Endothelial cell of umbilical vein (primary cell): ENCODE measurements around the gene CD58. TPM values are rescaled to one million over a fixed set of nuclear protein-coding genes. Genes with fewer than 3 reads are reported as not detected.
"Not testable (repeated sequence)": the region's sequence is repeated elsewhere in the genome, so short reads cannot be mapped to it uniquely, and the experiment has no call there.

Experiments
- BruUV-seq: library from RNA; stranded (reverse); fragments of 400-500 nt; replicated peaks from 2 replicates; lab custom pipeline; 2021; lab: Mats Ljungman, UMichigan
- CTCF ChIA-PET: fragments of 300-600, 350-600 bp; sonication (Branson Sonifier 250); formaldehyde crosslinking; loops from one replicate; lab custom pipeline; 2021; ENCODE audit warnings: antibody characterized with exemption, inconsistent platforms; lab: Charles Lee
- POLR2A ChIA-PET: fragments of 300-600, 350-600 bp; sonication (Branson Sonifier 250); formaldehyde crosslinking; loops from one replicate; lab custom pipeline; 2021; ENCODE audit warnings: antibody characterized with exemption, inconsistent platforms; lab: Charles Lee
- DNase-seq: peaks from one replicate; pipeline ENCODE4 v3.0.0-alpha.2; 2011; ENCODE audit warnings: low read depth, low spot score
- FAIRE-seq: peaks from 2 replicates; lab custom pipeline; 2011; peaks lifted over from hg19 to GRCh38; lab: Jason Lieb, UNC
- H2AFZ ChIP-seq: 2 replicates; pipeline ENCODE4 v1.6.0; 2012; ENCODE audit warnings: low read depth, low read length, control low read depth, inconsistent platforms
- H3K27ac ChIP-seq: 2 replicates; pipeline ENCODE4 v1.5.1; 2011; ENCODE audit warnings: low read depth, mild to moderate bottlenecking, control low read depth, low read length, moderate library complexity; ENCODE audit not compliant: insufficient read depth
- H3K27me3 ChIP-seq, 2 experiments: 2 replicates each; pipeline versions ENCODE4 v1.6.0 to v1.6.1; 2011; ENCODE audit warnings: low read length in 2 of 2, mixed read lengths in 1 of 2; ENCODE audit not compliant: control insufficient read depth in 2 of 2, insufficient read depth in 2 of 2
- H3K36me3 ChIP-seq, 2 experiments: 2 replicates in 1 of 2; 3 replicates in 1 of 2; pipeline ENCODE4 v1.5.1; 2011; ENCODE audit warnings: low read length in 2 of 2, mild to moderate bottlenecking in 1 of 2, moderate library complexity in 1 of 2; ENCODE audit not compliant: control insufficient read depth in 2 of 2, insufficient read depth in 2 of 2; ENCODE audit errors: extremely low read depth in 1 of 2
- H3K4me1 ChIP-seq: 3 replicates; pipeline ENCODE4 v1.5.1; 2011; ENCODE audit warnings: mild to moderate bottlenecking, low read length; ENCODE audit not compliant: control insufficient read depth, insufficient read depth; ENCODE audit errors: extremely low read depth
- H3K4me2 ChIP-seq: 2 replicates; pipeline ENCODE4 v1.6.1; 2011; ENCODE audit warnings: low read length, control low read depth, mixed read lengths; ENCODE audit not compliant: insufficient read depth
- H3K4me3 ChIP-seq, 3 experiments: fragments of 200-600 bp in 1 of 3; sonication (generic), shearing (Covaris generic) in 1 of 3; replicated peaks in 1 of 3; 2 replicates each; pipeline ENCODE4 v1.5.1; 2011 to 2016; ENCODE audit warnings: control low read depth in 3 of 3, low read length in 3 of 3, mild to moderate bottlenecking in 2 of 3, inconsistent platforms in 1 of 3, low read depth in 1 of 3, moderate library complexity in 1 of 3; ENCODE audit not compliant: insufficient read depth in 1 of 3
- H3K79me2 ChIP-seq: 2 replicates; pipeline ENCODE4 v1.6.0; 2012; ENCODE audit warnings: low read length, inconsistent platforms; ENCODE audit not compliant: control insufficient read depth, insufficient read depth
- H3K9ac ChIP-seq: replicated peaks from 2 replicates; pipeline ENCODE3; 2011; ENCODE audit warnings: low read length, control low read depth; ENCODE audit not compliant: insufficient read depth; ENCODE audit errors: extremely low read depth
- H3K9me1 ChIP-seq: replicated peaks from 3 replicates; pipeline ENCODE4 v1.6.0; 2011; ENCODE audit warnings: mild to moderate bottlenecking, low read length; ENCODE audit not compliant: control insufficient read depth, insufficient read depth; ENCODE audit errors: extremely low read depth
- H3K9me3 ChIP-seq: replicated peaks from 2 replicates; pipeline ENCODE4 v1.5.1; 2012; ENCODE audit warnings: low read length, inconsistent platforms; ENCODE audit not compliant: control insufficient read depth, insufficient read depth
- H4K20me1 ChIP-seq: replicated peaks from 2 replicates; pipeline ENCODE3; 2011; ENCODE audit warnings: mild to moderate bottlenecking, low read length; ENCODE audit not compliant: control insufficient read depth, insufficient read depth; ENCODE audit errors: extremely low read depth
- dilution Hi-C: fragments of 300-500 bp; cut with MboI; formaldehyde crosslinking; loops from one replicate; pipeline ENCODE4 v1.15.0; 2019; ENCODE audit warnings: low sequenced_read_pairs; ENCODE audit not compliant: extremely low pct_ligation_motif_present
- intact Hi-C: fragments of 100-400 bp; cut with micrococcal nuclease; formaldehyde crosslinking; loops from one replicate; pipeline ENCODE4 v1.10.0; 2022
- polyA plus RNA-seq, 4 experiments: library from polyadenylated mRNA; depleted of rRNA in 3 of 4; stranded (reverse) in 3 of 4; unstranded in 1 of 4; fragments of >200 nt; gene quantifications; 2 replicates each; pipeline versions ENCODE4 v1.2.1 to v1.2.3, GENCODE V29; 2011 to 2012; ENCODE audit warnings: missing spikeins in 1 of 4
- total RNA-seq: library from RNA; stranded (reverse); gene quantifications from 2 replicates; pipeline ENCODE4 v1.2.3, GENCODE V29; 2021

Gene CD58
- total and polyA plus RNA-seq, 2 donors (not counting 3 experiments of a cell fraction or from before 2014, with no cell fraction given): 9.8 to 12.7 TPM

GRCh38 chr1:116593977-116594376, 23.2 kb upstream of the CD58 start:
- DNase-seq, H3K36me3 ChIP-seq, BruUV-seq, H3K4me1 ChIP-seq, H3K27ac ChIP-seq, FAIRE-seq, H3K4me3 ChIP-seq, intact Hi-C loops, H3K9ac ChIP-seq, H4K20me1 ChIP-seq, dilution Hi-C loops, H3K9me3 ChIP-seq, POLR2A ChIA-PET, H3K27me3 ChIP-seq, H3K9me1 ChIP-seq, H2AFZ ChIP-seq, H3K79me2 ChIP-seq, H3K4me2 ChIP-seq: not testable (repeated sequence)
- CTCF ChIA-PET: interaction anchor here (2.6 to 2.7 kb wide), 2 partner anchors 10 to 19 kb away, joined by 9 to 16 read pairs; no protein-coding TSS in a partner anchor

DNA sequence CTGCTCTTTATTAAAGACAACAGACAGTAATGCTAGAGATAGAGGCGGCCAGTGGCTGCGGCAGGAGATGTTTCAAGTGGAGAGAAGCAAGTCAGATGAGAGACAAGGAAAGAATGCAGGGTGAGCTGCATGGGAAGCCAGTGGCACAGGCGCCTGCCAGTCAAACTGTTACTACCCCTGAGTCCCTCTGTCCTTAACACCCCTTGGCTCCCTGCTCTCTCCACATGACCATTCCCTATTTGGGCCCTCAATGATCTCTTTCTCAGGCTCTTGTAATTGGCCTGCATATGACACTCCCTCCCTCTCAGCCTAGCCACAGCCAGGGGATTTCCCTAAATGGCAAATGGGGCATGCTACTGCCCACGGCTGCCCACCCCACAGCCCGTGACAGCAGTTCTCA, 22.6 kb upstream of the CD58 start:
- H3K79me2 ChIP-seq, H2AFZ ChIP-seq, H3K27ac ChIP-seq, H3K9ac ChIP-seq, H3K4me3 ChIP-seq, H3K27me3 ChIP-seq, BruUV-seq, H3K9me1 ChIP-seq, H3K4me2 ChIP-seq, intact Hi-C loops, FAIRE-seq, POLR2A ChIA-PET, dilution Hi-C loops, H3K9me3 ChIP-seq, DNase-seq, H3K36me3 ChIP-seq, H3K4me1 ChIP-seq, H4K20me1 ChIP-seq: not testable (repeated sequence)
- CTCF ChIA-PET: interaction anchor here (2.6 kb wide), 1 partner anchor 19 kb away, joined by 9 read pairs; no protein-coding TSS in a partner anchor

DNA sequence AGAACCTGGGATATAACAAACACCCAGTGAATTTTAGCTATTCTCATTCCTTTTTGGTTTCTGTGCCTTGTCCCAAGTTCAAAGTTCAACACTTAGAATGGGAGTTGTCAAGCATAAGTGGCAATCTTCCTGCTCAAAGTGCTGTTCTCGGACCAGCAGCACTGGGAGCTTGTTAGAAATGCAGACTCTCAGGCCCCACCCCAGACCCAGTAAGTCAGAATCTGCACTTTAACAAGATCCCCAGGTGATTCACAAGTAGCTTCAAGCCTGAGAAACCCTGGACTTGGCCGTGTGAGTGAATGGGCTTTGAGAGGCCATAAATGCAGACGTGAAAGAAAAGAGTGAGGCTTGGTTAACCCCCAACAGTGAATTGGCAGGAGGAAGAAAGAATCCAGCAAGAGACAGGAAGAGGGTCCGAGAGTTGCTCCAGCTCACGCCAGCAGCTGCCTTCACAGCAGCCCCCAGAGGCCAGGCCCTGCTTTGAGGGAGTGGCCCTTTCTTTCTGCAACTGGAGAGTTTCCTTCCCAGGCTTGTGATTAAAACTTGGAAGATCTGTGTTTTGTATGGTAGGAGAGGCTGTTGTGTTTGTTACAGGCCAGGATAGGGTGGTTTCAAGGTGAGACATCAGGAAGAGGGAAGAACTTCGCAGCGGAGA, 21.3 kb upstream of the CD58 start:
- H3K79me2 ChIP-seq, dilution Hi-C loops, H3K36me3 ChIP-seq, H2AFZ ChIP-seq, H3K4me1 ChIP-seq, H3K9me1 ChIP-seq, H3K27ac ChIP-seq, H3K9ac ChIP-seq, H3K4me2 ChIP-seq, H3K27me3 ChIP-seq, DNase-seq, POLR2A ChIA-PET, H4K20me1 ChIP-seq, H3K4me3 ChIP-seq, intact Hi-C loops, BruUV-seq, H3K9me3 ChIP-seq: not testable (repeated sequence)
- CTCF ChIA-PET: interaction anchor here (2.6 kb wide), 1 partner anchor 17 kb away, joined by 9 read pairs; no protein-coding TSS in a partner anchor
- peak; percentile 50 for FAIRE-seq
